Sigmoid colon (tissue), 4 donors: Measurements from ENCODE around the gene DAGLA.

Source experiments
- CTCF ChIP-seq, 4 experiments: fragments of 450-650 bp in 3 of 4; fragments of 200-600 bp in 1 of 4; IDR thresholded peaks; one replicate each; pipeline ENCODE4 v1.5.1; 2016 to 2019; ENCODE audit warnings: antibody characterized with exemption in 4 of 4, mild to moderate bottlenecking in 3 of 4, moderate library complexity in 2 of 4
- EP300 ChIP-seq, 4 donors: sonication (generic); formaldehyde crosslinking; IDR thresholded peaks; one replicate each; pipeline ENCODE4 v1.6.1; 2017; ENCODE audit warnings: antibody characterized with exemption in 4 of 4
- POLR2A ChIP-seq, 2 donors: fragments of 450-650 bp; IDR thresholded peaks; one replicate each; pipeline ENCODE4 v1.6.1; 2016; ENCODE audit warnings: antibody characterized with exemption in 2 of 2, mild to moderate bottlenecking in 2 of 2, moderate library complexity in 2 of 2
- POLR2AphosphoS5 ChIP-seq, 4 donors: sonication (generic); formaldehyde crosslinking; IDR thresholded peaks; one replicate each; pipeline ENCODE4 v1.6.1; 2017; ENCODE audit warnings: antibody characterized with exemption in 4 of 4

- TF ChIP-seq CTCF (IDR thresholded peaks at IDR 0.05) (no peak), POLR2A (IDR thresholded peaks at IDR 0.05) (no peak), POLR2AphosphoS5 (IDR thresholded peaks at IDR 0.05) (no peak), EP300 (IDR thresholded peaks at IDR 0.05) (no peak)
Observed at GRCh38 chr11:61769169-61769920, 89.2 kb downstream of the DAGLA start.
